ENCODE data around the gene REV1. TPM values are rescaled to one million over a fixed set of nuclear protein-coding genes. Genes with fewer than 3 reads are reported as not detected.

The REV1 gene
- total and polyA plus RNA-seq, 2 of the 13 experiments (the other 11 are each of a cell fraction or from before 2014, with no cell fraction given) = 49.1 to 71.8 TPM

DNA sequence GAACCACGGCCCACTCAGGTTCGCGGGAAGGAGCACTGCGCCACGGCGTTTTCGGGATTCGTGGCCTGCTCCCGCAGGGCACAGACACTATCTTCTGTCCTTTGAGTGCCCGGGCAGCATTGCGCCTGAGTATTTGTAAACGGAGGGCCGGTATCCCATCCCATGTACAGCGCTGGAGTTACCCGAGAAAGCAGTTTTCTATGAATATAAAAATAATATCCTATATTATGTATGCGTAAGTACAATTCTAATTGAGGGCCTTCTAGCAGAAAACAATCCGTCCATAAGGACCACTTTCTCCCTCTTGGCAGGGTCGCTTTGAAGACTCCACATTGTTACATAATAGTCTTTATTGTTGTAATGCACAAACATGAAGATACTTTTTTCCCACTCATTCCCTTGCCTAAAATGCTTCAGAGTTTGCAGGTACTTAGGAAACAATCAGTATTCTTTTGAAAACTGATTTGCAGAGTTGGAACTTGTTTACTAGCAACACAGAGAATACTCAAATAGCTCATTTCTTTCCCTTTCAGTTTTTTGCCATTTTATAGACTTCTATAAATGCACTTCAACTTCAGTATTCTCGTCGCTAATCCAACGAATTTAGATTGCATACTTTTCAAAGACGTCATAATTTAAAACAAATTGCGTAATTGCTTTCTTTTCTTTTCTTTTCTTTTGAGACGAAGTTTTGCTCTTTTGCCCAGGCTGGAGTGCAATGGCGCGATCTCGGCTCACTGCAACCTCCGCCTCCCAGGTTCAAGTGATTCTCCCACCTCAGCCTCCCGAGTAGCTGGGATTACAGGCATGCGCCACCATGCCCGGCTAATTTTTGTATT is 1.0 kb upstream of the REV1 start (continued):
- 0 out of 2 replicates have a peak, but pooled peaks have one; percentile 4 for TF ChIP-seq MIER3 (CRISPR knock-in tag; IDR thresholded peaks at IDR 0.05; ENCODE audit: borderline replicate concordance)
- TF ChIP-seq, protein P1, sequence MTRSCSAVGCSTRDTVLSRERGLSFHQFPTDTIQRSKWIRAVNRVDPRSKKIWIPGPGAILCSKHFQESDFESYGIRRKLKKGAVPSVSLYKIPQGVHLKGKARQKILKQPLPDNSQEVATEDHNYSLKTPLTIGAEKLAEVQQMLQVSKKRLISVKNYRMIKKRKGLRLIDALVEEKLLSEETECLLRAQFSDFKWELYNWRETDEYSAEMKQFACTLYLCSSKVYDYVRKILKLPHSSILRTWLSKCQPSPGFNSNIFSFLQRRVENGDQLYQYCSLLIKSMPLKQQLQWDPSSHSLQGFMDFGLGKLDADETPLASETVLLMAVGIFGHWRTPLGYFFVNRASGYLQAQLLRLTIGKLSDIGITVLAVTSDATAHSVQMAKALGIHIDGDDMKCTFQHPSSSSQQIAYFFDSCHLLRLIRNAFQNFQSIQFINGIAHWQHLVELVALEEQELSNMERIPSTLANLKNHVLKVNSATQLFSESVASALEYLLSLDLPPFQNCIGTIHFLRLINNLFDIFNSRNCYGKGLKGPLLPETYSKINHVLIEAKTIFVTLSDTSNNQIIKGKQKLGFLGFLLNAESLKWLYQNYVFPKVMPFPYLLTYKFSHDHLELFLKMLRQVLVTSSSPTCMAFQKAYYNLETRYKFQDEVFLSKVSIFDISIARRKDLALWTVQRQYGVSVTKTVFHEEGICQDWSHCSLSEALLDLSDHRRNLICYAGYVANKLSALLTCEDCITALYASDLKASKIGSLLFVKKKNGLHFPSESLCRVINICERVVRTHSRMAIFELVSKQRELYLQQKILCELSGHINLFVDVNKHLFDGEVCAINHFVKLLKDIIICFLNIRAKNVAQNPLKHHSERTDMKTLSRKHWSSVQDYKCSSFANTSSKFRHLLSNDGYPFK (CRISPR knock-in tag; IDR thresholded peaks at IDR 0.05; ENCODE audit: borderline replicate concordance) = 0 out of 2 replicates have a peak, but pooled peaks have one; percentile 8
- TF ChIP-seq ZSCAN12 (CRISPR knock-in tag; IDR thresholded peaks at IDR 0.05) = no peak
- 0 out of 2 replicates have a peak, but pooled peaks have one; percentile 1 for TF ChIP-seq KDM1A (CRISPR knock-in tag; IDR thresholded peaks at IDR 0.05)
- TF ChIP-seq ZNF598 (CRISPR knock-in tag; IDR thresholded peaks at IDR 0.05; ENCODE audit: borderline replicate concordance) = peak; percentile 13; the same call in 1 of the 2 replicates
- peak; percentile 69; the same call in 1 of the 2 replicates for TF ChIP-seq ATF7 (IDR thresholded peaks at IDR 0.05)
- TF ChIP-seq ATF7 (CRISPR knock-in tag; IDR thresholded peaks at IDR 0.05) = no peak
- TF ChIP-seq POLR2A (IDR thresholded peaks at IDR 0.05; ENCODE audit: insufficient read depth in 1 of 2, low read depth in 2 of 2, low read length in 2 of 2) = no peak
- no peak for TF ChIP-seq ZNF83 (CRISPR knock-in tag; IDR thresholded peaks at IDR 0.05; ENCODE audit: borderline replicate concordance)
- TF ChIP-seq SP2 (CRISPR knock-in tag; IDR thresholded peaks at IDR 0.05) = 0 out of 2 replicates have a peak, but pooled peaks have one; percentile 7
- 0 out of 2 replicates have a peak, but pooled peaks have one; percentile 6 for TF ChIP-seq KDM3A (CRISPR knock-in tag; IDR thresholded peaks at IDR 0.05; ENCODE audit: low read depth)
- TF ChIP-seq ZNF292 (CRISPR knock-in tag; IDR thresholded peaks at IDR 0.05; ENCODE audit: borderline replicate concordance, low read depth) = 0 out of 2 replicates have a peak, but pooled peaks have one; percentile 8
- no peak for TF ChIP-seq FOXK1 (CRISPR knock-in tag; IDR thresholded peaks at IDR 0.05; ENCODE audit: borderline replicate concordance, low read depth)
- peak; percentile 31; the same call in 1 of the 2 replicates for TF ChIP-seq KDM2A (CRISPR knock-in tag; IDR thresholded peaks at IDR 0.05; ENCODE audit: borderline replicate concordance, low read depth)
- TF ChIP-seq, protein P2, sequence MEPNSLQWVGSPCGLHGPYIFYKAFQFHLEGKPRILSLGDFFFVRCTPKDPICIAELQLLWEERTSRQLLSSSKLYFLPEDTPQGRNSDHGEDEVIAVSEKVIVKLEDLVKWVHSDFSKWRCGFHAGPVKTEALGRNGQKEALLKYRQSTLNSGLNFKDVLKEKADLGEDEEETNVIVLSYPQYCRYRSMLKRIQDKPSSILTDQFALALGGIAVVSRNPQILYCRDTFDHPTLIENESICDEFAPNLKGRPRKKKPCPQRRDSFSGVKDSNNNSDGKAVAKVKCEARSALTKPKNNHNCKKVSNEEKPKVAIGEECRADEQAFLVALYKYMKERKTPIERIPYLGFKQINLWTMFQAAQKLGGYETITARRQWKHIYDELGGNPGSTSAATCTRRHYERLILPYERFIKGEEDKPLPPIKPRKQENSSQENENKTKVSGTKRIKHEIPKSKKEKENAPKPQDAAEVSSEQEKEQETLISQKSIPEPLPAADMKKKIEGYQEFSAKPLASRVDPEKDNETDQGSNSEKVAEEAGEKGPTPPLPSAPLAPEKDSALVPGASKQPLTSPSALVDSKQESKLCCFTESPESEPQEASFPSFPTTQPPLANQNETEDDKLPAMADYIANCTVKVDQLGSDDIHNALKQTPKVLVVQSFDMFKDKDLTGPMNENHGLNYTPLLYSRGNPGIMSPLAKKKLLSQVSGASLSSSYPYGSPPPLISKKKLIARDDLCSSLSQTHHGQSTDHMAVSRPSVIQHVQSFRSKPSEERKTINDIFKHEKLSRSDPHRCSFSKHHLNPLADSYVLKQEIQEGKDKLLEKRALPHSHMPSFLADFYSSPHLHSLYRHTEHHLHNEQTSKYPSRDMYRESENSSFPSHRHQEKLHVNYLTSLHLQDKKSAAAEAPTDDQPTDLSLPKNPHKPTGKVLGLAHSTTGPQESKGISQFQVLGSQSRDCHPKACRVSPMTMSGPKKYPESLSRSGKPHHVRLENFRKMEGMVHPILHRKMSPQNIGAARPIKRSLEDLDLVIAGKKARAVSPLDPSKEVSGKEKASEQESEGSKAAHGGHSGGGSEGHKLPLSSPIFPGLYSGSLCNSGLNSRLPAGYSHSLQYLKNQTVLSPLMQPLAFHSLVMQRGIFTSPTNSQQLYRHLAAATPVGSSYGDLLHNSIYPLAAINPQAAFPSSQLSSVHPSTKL (CRISPR knock-in tag; IDR thresholded peaks at IDR 0.05) = 0 out of 2 replicates have a peak, but pooled peaks have one; percentile 4
- 0 out of 2 replicates have a peak, but pooled peaks have one; percentile 4 for TF ChIP-seq ZSCAN20 (CRISPR knock-in tag; IDR thresholded peaks at IDR 0.05; ENCODE audit: borderline replicate concordance)
- 0 out of 2 replicates have a peak, but pooled peaks have one; percentile 16 for TF ChIP-seq SIX4 (CRISPR knock-in tag; IDR thresholded peaks at IDR 0.05)
- TF ChIP-seq KAT8 (CRISPR knock-in tag; IDR thresholded peaks at IDR 0.05) = 0 out of 2 replicates have a peak, but pooled peaks have one; percentile 12
- 0 out of 2 replicates have a peak, but pooled peaks have one; percentile 27 for TF ChIP-seq ZNF136 (CRISPR knock-in tag; IDR thresholded peaks at IDR 0.05; ENCODE audit: low read depth)
- TF ChIP-seq CEBPB (IDR thresholded peaks at IDR 0.05; ENCODE audit: borderline replicate concordance, low read depth, low read length) = peak; percentile 57; the same call in 1 of the 2 replicates
- TF ChIP-seq ZFX (CRISPR knock-in tag; IDR thresholded peaks at IDR 0.05; ENCODE audit: low read depth) = no peak
- 0 out of 2 replicates have a peak, but pooled peaks have one; percentile 29 for TF ChIP-seq NAIF1 (CRISPR knock-in tag; IDR thresholded peaks at IDR 0.05; ENCODE audit: borderline replicate concordance)
- TF ChIP-seq ZNF546 (CRISPR knock-in tag; conservative IDR thresholded peaks at IDR 0.05) = no peak
